ENCODE results near the gene CLSTN1. TPM values are rescaled to one million over a fixed set of nuclear protein-coding genes. Genes with fewer than 3 reads are reported as not detected.
"Not testable (repeated sequence)": the region's sequence is repeated elsewhere in the genome, so short reads cannot be mapped to it uniquely, and the experiment has no call there.

Gene CLSTN1
- total RNA-seq, 1 experiment from 2014 or later = 99.0 TPM

DNA sequence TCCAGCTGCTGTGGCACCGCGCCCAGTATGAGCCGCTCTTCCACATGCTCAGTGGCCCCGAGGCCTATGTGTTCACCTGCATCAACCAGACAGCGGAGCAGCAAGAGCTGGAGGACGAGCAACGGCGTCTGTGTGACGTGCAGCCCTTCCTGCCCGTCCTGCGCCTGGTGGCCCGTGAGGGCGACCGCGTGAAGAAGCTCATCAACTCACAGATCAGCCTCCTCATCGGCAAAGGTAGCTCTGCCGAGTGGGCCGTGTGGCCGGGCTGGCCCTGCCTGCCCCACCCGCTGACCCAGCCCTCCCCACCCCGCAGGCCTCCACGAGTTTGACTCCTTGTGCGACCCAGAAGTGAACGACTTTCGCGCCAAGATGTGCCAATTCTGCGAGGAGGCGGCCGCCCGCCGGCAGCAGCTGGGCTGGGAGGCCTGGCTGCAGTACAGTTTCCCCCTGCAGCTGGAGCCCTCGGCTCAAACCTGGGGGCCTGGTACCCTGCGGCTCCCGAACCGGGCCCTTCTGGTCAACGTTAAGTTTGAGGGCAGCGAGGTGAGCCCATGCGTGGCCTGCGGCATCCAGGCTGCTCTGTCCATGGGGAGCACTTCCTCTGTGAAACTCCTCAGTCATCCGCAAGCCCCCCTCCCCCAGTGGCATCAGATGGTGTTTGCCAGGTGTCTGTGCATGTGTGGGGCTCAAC, 108.1 kb downstream of the CLSTN1 start:
- no peak for DNase-seq (ENCODE audit: low spot score)

DNA sequence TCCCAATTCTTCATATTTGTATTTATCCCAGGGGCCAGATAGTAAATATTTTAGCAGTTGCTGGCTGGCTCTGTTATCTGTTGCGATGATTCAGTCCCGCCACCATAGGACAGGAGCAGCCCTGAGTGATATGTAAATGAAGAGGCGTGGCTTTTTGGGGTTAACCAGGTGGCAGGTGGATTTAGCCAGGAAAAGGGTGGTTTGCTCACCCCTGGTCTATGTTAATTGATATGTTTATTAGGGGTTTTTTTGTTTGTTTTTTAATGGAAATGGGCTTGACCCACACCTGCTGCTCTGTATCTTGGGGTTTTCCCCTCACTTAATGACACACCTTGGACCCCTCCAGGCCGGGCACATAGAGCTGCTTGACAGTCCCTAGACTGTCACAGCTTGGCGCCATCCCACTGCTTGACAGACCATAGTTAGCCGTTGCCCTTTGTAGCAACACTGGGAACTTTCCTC, 109.5 kb downstream of the CLSTN1 start:
- no peak for DNase-seq (ENCODE audit: low spot score)

DNA sequence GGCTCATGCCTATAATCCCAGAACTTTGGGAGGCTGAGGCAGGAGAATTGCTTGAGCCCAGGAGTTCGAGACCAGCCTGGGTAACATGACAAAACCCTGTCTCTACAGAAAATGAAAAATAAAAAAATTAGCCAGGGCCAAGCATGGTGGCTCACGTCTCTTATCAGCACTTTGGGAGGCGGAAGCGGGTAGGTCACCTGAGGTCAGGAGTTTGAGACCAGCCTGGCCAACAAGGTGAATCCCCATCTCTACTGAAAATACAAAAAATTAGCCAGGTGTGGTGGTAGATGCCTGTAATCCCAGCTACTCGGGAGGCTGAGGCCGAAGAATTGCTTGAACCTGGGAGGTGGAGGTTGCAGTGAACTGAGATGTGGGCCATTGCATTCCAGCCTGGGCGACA, 111.0 kb downstream of the CLSTN1 start:
- DNase-seq (ENCODE audit: low spot score) = not testable (repeated sequence)

DNA sequence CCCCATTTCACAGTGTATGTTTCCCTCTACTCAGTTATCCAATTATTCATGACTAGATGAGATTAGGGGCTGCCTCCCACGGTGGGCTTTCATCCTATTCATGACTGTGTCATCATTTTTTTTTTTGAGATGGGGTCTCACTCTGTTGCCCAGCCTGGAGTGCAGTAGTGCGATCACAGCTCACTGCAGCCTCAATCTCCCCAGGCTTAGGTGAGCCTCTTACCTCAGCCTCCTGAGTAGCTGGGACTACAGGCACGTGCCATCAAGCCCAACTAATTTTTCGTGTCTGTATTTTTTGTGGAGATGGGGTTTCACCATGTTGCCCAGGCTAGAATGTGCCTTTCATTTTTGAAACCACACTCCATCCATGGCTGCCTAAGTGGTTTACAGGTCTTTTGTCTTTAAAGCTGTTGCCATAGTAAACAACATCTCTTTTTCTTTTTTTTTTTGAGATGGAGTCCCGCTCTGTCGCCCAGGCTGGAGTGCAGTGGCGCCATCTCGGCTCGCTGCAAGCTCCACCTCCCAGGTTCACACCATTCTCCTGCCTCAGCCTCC, 112.2 kb downstream of the CLSTN1 start:
- DNase-seq (ENCODE audit: low spot score) = no peak

DNA sequence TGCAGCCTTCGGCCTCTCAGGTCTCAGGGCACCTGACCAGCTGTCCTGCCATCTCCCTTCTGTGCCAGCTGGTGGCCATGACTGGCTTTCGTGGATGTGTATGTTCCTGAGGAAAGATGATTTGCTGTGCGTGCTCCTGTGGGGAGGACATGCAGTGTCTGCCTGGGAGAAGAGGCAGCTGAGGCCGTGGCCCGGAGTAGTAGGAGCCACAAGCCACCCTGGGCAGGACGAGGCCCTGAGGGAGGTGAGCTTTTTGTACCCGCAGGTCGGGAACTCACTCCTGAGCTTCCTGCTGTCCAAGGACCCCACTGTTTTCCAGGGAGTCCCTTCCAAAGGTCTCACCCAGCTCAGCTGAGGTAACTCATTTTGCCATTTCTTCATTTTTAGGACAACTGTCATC, 113.7 kb downstream of the CLSTN1 start:
- no peak for DNase-seq (ENCODE audit: low spot score)

DNA sequence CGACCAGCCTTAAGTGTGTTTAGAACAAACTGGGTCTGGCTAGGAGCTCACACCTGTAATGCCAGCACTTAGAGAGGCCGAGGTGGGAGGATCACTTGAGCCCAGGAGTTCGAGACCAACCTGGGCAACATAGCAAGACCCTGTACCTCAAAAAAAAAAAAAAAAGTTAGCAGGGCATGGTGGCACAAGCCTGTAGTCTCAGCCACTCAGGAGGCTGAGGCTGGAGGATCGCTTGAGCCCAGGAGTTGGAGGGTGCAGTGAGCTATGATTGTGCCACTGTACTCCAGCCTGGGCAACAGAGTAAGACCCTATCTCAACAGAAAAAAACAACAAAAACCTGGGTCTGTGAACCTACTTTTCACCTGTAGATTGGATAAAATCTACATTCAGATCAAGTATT, 117.6 kb downstream of the CLSTN1 start:
- DNase-seq (ENCODE audit: low spot score) = no peak

DNA sequence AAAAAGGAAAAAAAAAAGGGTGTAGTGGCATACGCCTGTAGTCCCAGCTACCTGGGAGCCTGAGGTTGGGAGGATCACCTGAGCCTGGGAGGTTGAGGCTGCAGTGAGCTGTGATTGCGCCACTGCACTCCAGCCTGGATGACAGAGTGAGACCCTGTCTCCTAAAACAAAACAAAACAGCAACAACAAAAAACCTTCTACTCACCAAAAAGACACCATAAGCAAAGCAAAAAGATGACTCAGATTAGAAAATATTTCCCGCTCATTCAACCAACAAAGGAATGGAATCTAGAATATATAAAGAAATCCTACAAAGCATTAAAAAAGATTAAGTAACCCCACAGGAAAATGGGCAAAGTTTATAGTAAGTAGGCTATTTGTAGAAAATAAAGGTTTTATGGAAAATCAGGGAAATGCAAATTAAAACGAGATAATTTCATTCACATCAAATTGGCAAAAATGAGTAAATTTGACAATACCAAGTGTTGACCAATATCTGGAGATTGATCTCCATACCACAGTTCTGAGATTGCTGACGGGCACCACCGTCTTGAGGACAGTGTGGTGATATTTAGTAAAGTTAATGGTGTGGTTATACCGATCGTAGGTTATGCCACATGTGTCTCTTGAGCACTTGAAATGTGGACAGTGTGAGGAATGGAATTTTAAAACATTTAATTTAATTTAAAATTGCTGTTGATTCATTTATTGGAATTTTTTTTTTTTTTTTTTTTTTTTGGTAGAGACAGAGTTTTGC, 118.2 kb downstream of the CLSTN1 start:
- DNase-seq (ENCODE audit: low spot score) = no peak

DNA sequence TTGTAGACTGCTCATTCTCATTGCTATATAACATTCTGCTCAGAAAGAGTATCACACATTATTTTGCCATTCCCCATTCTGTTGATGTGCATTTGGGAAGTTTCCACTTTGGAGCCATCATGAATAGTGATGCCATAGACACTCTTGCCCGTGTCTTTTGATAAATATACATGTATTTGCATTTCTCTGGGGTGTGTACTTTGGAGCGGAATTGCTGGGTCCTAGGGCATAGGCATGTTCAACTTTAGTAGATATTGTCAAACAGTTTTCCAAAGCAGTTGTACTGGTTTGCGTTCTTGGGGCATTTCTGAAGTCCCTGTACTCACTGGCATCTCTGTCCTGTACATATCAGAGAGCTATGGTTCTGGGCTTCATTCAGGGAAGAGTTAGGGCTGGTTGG, 120.1 kb downstream of the CLSTN1 start:
- DNase-seq (ENCODE audit: low spot score) = no peak

DNA sequence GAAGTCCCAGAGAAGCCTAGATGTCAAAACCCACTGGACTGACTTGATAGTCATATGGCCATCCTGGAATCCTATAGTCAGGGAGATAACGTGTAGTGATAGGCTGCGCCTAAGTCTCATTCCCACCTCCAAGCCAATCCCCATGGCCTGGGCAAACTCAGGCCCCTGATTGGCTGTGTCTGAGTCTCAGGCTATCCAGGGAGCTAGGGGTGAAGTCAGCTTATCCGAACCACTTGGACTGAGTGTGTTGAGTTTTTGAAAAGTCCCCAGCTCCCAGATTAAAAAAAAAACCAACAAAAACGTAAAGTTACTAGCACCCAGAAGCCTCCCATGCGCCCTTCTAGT, 120.6 kb downstream of the CLSTN1 start:
- DNase-seq (ENCODE audit: low spot score) = no peak

DNA sequence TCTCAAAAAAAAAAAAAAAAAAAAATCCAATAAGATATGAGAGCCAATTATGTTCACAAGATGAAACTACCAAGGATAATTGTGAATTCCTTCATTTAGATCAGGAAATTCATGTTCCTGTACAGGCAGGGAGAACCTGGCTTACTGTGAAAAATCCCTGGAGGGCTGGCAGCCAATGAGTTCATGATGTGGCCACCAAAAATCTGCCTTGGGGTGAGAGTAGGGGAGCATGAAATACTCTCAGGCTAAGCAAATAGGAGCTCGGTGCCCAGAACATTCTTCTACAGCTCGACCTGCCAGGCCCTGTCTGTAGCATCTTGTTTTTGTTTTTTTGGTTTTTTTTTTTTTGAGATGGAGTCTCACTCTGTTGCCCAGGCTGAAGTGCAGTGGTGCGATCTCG, 122.1 kb downstream of the CLSTN1 start:
- DNase-seq (ENCODE audit: low spot score) = no peak

DNA sequence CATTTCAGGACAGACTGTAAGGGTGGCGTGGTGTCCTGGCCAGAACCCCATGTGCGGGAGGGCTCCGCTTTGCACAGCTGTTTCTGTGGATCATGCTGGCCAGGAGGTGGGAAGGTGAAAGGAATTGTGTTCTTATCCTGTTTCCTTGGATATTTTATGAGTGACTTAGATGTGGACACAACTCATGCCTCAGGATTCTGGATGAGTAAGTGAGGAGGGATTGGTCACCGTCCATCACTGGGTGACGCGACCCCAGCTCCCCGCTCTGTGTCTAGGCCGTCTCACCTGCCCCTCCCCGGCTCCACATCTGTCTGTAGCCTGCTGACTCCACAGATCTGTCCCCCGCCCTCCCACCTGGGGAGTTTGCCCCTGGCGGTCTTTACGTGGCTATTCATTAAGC, 123.4 kb downstream of the CLSTN1 start:
- DNase-seq (ENCODE audit: low spot score) = no peak

DNA sequence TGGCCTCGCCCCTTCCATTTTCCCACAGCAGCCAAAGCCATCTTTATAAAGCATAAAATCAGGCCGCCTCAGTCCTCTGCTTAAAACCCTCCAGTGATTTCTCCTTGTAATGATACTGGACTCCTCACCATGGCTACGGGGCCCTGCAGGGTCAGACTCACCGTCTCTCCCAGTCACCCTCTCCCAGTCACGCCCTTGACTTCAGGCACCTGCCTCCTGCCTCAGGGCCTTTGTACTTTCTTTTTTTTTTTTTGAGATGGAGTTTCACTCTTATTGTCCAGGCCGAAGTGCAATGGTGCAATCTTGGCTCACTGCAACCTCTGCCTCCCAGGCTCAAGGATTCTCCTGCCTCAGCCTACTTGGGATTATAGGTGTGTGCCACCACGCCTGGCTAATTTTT, 124.4 kb downstream of the CLSTN1 start:
- no peak for DNase-seq (ENCODE audit: low spot score)

DNA sequence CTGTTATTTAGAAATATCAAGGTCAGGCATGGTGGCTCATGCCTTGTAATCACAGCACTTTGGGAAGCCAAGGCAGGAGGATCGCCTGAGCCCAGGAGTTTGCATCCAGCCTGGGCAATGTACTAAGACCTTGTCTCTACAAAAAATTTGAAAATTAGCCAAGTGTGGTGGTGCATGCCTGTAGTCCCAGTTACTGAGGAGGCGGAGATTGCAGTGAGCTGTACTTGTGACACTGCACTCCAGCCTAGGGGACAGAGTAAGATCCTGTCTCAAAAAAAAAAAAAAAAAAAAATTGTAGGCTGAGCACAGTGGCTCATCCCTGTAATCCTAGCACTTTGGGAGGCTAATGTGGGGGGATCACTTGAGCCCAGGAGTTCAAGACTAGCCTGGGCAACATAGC, 127.0 kb downstream of the CLSTN1 start:
- DNase-seq (ENCODE audit: low spot score) = no peak

DNA sequence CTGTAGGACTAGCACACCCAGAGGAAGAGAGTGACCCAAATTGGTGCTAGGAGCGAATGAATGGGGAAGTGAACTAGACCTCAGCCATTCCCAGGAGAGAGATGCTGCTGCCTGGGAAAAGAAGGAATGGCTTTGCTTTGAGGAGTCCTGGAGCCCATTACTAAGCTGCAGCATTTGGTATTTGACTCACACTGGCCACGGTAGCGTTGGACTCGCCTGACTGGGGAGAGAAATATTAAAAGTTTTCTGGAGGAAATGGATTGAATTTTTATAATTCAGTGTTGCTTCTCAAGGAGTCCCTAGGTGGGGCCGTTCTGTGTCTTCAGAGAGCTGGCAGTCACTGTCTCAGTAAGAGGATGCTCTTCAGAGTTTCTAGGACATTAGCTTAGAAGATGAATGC, 132.1 kb downstream of the CLSTN1 start:
- DNase-seq (ENCODE audit: low spot score) = no peak

DNA sequence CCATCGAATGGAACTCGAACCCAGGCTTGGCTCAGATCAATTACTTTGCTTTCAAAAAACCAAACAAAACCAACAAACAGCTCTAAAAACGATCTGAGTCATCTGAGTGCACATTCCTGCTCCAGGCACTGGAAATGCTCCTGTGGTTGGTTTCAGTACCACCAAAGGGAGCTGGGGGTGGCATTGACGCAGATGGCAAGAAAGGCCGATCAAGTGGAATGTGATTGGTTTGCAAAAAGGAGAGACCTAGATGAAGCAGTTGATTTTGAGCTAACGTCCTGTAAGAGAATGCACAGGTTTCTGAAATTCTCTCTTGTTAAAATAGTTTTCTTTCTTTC, 132.7 kb downstream of the CLSTN1 start:
- no peak for DNase-seq (ENCODE audit: low spot score)

DNA sequence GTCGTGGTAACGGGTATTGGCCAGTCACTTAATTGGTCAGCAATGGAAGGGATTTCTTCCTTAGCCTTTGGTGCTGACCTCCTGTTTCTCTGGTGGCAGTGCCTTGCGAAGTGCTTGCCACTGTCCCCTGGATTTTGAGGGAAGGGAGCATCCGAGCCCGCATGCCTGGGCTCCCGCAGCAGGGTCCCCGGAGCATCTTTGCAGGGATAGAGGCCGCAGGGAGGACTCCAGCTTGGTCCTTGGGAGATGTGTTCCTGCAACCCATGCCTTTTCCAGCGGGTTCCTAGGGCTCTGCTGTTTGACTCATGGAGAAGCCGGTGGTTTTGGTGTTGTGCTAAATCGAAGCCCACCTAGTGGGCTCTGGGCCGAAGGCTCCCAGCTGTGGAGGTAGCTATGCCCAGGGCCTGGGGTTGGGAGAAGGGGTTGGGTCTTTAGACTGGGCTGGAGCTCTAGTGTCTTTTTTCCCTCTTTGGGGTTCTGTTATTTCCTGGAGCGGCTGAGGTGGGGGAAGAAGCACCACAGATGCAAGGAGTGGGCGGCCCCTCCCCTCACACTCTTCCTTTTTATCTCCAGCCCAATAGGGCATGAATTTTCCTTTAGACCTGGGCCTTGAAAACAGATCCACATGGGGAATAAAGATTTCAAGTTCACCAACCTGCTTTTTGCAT, 133.2 kb downstream of the CLSTN1 start:
- no peak for DNase-seq (ENCODE audit: low spot score)

DNA sequence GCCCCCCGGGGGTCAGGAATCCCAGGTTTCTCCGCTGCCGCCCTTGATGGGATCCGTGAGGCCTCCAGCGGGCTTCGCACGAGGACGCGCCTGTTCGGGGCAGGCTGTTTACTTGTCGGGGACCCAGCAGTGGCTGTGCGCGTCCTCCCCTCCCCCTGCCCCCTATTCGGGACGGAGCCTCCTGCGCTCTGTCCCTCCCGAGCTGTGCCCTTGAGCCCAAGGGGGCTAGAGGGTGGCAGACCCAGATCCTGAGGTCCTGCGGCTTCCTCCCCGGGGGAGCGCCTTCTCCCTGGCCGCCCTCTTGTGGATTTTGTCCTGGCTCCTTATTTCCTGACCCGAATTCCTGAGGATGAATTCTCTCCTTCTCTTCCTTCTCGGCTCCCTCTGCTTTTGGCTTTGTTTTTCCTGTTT, 133.8 kb downstream of the CLSTN1 start:
- DNase-seq (ENCODE audit: low spot score) = no peak

DNA sequence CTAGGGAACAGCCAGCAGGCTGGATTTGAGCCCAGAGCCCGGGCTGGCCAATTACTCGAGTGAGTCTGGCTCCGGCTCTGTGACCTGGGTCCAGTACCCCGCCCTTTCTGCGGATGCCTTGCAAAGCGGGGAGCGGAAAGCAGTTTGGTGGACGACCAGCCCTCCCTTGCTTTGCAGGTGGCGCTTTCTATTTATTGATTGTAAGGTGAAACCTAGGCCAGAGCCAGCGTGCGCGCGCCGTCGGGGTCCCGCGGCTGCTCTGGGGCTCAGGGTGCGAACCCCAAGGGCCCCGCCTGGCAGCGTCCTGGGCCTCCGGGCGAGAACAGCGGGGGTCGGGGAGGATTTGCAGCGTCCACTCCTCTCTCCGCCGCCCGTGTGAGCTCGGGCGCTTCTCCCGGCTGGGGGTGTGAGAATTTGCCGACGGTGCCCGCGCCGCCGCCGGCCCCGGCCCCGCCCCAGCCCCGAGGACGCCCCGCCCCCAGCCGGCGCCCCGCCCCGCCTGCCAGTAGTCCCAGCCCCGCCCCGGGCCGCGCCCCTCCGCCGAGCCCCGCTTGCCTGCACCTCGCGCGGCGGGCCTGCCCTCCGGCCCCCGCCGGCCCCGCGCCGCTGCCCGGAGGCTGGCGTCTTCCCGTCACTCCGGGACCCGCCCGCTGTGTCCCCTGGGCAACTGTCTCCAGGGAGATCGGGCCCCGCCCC, 134.6 kb downstream of the CLSTN1 start:
- peak; percentile 46 for DNase-seq (ENCODE audit: low spot score)

DNA sequence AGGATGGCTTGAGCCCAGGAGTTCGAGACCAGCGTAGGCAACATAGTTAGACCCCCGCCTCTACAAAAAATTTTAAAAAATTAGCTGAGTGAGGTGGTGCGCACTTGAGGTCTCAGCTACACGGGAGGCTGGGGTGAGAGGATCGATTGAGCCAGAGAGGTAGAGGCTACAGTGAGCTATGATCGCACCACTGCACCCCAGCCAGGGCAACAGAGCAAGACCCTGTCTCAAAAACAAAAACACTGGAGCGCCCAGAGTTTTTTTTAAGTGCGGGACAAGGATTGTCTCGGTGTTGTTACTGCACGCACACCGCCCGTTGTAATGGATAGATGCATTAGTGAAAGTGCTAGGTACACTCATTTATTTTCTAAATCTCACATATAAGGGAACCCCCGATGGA, 135.2 kb downstream of the CLSTN1 start:
- no peak for DNase-seq (ENCODE audit: low spot score)

DNA sequence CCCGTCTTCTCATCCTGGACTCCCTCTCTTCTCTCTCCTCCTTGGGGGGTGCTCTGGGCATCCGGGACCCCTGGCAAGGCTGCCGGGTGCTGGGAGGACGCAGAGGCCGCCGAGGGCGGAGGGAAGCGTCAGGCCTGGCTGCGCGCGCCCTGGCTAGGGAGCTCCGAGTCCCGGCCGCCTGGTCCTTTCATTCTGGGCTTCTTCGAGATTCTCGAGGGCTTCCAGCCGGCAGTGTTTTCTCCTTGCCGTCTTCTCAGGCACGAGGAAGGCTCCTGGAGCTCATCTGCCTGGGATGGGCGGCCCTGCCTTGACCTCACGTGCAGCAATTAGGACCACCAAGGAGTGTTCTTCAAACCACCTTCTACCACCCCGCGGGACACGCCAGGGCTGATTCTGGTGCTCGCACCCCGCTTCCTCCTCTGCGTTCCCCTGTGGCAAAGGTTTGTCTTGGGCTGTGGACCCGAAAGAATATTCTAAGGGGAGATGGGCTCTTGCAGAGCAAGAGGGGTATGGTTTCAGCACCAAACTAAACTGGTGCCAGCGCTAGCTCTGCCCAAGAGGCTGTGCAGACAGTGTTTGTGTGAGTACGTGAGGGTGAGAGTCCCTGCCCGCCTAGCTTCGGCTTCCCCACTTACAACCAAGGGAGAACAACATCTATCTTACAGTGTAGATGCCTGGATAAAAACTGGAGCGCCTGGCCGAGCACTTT, 135.7 kb downstream of the CLSTN1 start:
- DNase-seq (ENCODE audit: low spot score) = no peak

DNA sequence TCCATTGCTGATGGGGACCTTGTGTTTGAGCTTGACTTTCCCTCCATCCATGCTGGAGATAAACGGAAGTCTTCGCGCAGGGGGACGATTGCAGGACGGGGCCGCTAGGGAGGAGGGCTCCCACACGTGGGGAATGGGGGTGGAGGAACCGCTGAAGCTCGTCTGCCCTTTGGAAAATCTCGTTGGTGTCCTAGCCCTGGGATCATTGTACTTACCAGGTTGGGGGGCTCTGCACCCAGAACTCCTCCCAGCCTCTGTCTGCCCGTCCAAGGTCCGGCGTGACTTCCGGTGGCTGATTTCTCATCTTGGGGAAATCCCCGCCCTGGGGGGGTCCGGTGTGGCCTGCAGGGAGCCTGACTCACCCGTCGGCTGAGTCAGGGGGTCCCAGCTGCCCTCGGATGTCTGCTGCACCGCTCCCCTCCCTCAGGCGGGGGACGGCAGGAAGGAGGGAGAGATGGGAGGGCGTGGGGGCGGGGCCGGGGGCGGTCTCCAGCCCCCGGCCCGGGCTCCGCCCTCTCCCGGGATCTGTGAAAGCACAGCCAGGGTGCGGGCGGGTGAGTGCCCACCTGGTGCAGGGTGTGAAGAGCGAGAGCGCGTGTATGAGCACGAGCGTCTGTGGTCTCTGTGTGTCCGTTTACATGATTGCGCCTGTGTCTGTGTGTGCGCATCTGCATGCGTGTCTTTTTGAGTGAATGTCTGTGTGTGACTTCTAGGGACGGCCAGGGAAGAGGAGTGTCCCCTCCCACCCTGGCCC, 136.5 kb downstream of the CLSTN1 start:
- DNase-seq (ENCODE audit: low spot score) = no peak
